K562 (cell line): Measurements from ENCODE around the gene SLC39A7. TPM values are rescaled to one million over a fixed set of nuclear protein-coding genes. Genes with fewer than 3 reads are reported as not detected.

Experiments used
- ADNP ChIP-seq: fragments of 200-800 bp; sonication (Bioruptor generic); IDR thresholded peaks from 2 replicates; pipeline ENCODE4 v1.6.1; 2016; ENCODE audit warnings: missing genetic modification characterization, missing compliant biosample characterization
- DPF2 ChIP-seq: fragments of 450-650 bp; IDR thresholded peaks from 2 replicates; pipeline ENCODE4 v1.6.1; 2016
- EGR1 ChIP-seq: fragments of 450-650 bp; conservative IDR thresholded peaks from 2 replicates; pipeline ENCODE4 v1.6.1; 2017; ENCODE audit warnings: mild to moderate bottlenecking
- ESRRA ChIP-seq: fragments of 450-650 bp; IDR thresholded peaks from 2 replicates; pipeline ENCODE4 v1.6.1; 2014; ENCODE audit warnings: low read depth, mild to moderate bottlenecking, moderate library complexity, borderline replicate concordance
- JUND ChIP-seq, 2 experiments: IDR thresholded peaks; 2 replicates in 1 of 2; 3 replicates in 1 of 2; pipeline ENCODE4 v1.6.1; 2011; ENCODE audit warnings: borderline replicate concordance in 2 of 2, low read depth in 2 of 2, low read length in 2 of 2, improper control_type of control experiment in 1 of 2, missing biosample characterization in 1 of 2, missing genetic modification characterization in 1 of 2, missing genetic modification reagents in 1 of 2
- KAT2B ChIP-seq: IDR thresholded peaks from one replicate; pipeline ENCODE4 v1.6.1; 2012; ENCODE audit warnings: low read depth, mild to moderate bottlenecking, control low read depth, inconsistent platforms, low read length, moderate library complexity
- MAFG ChIP-seq: fragments of 450-650 bp; conservative IDR thresholded peaks from 2 replicates; pipeline ENCODE4 v1.6.1; 2016; ENCODE audit warnings: missing genetic modification characterization, missing compliant biosample characterization
- MAFK ChIP-seq: IDR thresholded peaks from 2 replicates; pipeline ENCODE4 v1.6.1; 2011; ENCODE audit warnings: low read length, improper control_type of control experiment
- NCOR1 ChIP-seq: fragments of 450-650 bp; IDR thresholded peaks from 2 replicates; pipeline ENCODE4 v1.6.1; 2016; ENCODE audit warnings: mild to moderate bottlenecking, moderate library complexity
- NFE2 ChIP-seq: IDR thresholded peaks from 2 replicates; pipeline ENCODE4 v1.6.1; 2014; ENCODE audit warnings: antibody characterized with exemption, low read depth
- STAG1 ChIP-seq: sonication (generic); formaldehyde crosslinking; IDR thresholded peaks from 2 replicates; pipeline ENCODE4 v1.5.0; 2020; ENCODE audit warnings: missing genetic modification reagents, borderline replicate concordance
- STAT5B ChIP-seq: fragments of 250-450 bp; sonication (Bioruptor Pico); IDR thresholded peaks from 2 replicates; pipeline ENCODE4 v1.8.0; 2021; ENCODE audit warnings: mild to moderate bottlenecking, inconsistent platforms
- YBX1 ChIP-seq: fragments of 450-650 bp; IDR thresholded peaks from 2 replicates; pipeline ENCODE4 v1.7.1; 2016; ENCODE audit warnings: mild to moderate bottlenecking
- ZNF146 ChIP-seq: IDR thresholded peaks from one replicate; pipeline ENCODE4 v1.6.1; 2018; ENCODE audit warnings: missing compliant biosample characterization; ENCODE audit not compliant: unreplicated experiment
- ZNF175 ChIP-seq: fragments of 200-800 bp; sonication (Bioruptor generic); IDR thresholded peaks from 2 replicates; pipeline ENCODE4 v1.6.1; 2016; ENCODE audit warnings: low read depth, mild to moderate bottlenecking, missing genetic modification characterization, missing compliant biosample characterization
- ZNF324 ChIP-seq: fragments of 250-450 bp; sonication (Bioruptor Pico); IDR thresholded peaks from 2 replicates; pipeline ENCODE4 v1.4.0; 2020; ENCODE audit warnings: mild to moderate bottlenecking
- ZSCAN32 ChIP-seq: fragments of 450-650 bp; formaldehyde crosslinking; IDR thresholded peaks from 2 replicates; pipeline ENCODE4 v1.4.0; 2020; ENCODE audit warnings: mild to moderate bottlenecking, moderate library complexity
- polyA plus RNA-seq, 8 experiments: library from polyadenylated mRNA; depleted of rRNA in 4 of 8; stranded (reverse) in 5 of 8; unstranded in 3 of 8; fragments of >200 nt; fragmentation: Nextera tagmentation in 2 of 8; fragmentation: Illumina TruSeq in 1 of 8; extraction: Ambion mirVana in 2 of 8; extraction: Trizol in 1 of 8; gene quantifications; 2 replicates each; pipeline versions ENCODE4 v1.2.1 to v1.2.3, GENCODE V29; 2011 to 2014; ENCODE audit warnings: inconsistent platforms in 1 of 8, missing spikeins in 1 of 8
- total RNA-seq, 7 experiments: library from RNA; depleted of rRNA in 6 of 7; stranded (reverse); fragments of >200 nt in 6 of 7; fragmentation: Illumina TruSeq in 2 of 7; extraction: Trizol in 2 of 7; gene quantifications; 2 replicates each; pipeline versions ENCODE4 v1.2.1 to v1.2.3, GENCODE V29; 2011 to 2021; ENCODE audit warnings: low replicate concordance in 1 of 7
- TF ChIP-seq, protein P1 (sequence below): fragments of 450-650 bp; IDR thresholded peaks from 2 replicates; pipeline ENCODE4 v1.6.1; 2016; ENCODE audit warnings: borderline replicate concordance
- TF ChIP-seq, protein P2 (sequence below): sonication (generic); formaldehyde crosslinking; IDR thresholded peaks from 2 replicates; pipeline ENCODE4 v1.9.0; 2022; ENCODE audit warnings: mild to moderate bottlenecking, missing genetic modification reagents
- TF ChIP-seq, protein P3 (sequence below): fragments of 250-450 bp; sonication (Bioruptor Pico); IDR thresholded peaks from 2 replicates; pipeline ENCODE4 v1.4.0; 2020; ENCODE audit warnings: mild to moderate bottlenecking, moderate library complexity, borderline replicate concordance
- TF ChIP-seq, protein P4 (sequence below): fragments of 250-450 bp; sonication (Bioruptor Pico); IDR thresholded peaks from 2 replicates; pipeline ENCODE4 v1.5.1; 2021; ENCODE audit warnings: mild to moderate bottlenecking

Gene SLC39A7
- total and polyA plus RNA-seq, 9 of the 15 experiments (the other 6 are each of a cell fraction or from before 2014, with no cell fraction given): 21.7 to 169 (median 121) TPM

- TF ChIP-seq, protein P1, sequence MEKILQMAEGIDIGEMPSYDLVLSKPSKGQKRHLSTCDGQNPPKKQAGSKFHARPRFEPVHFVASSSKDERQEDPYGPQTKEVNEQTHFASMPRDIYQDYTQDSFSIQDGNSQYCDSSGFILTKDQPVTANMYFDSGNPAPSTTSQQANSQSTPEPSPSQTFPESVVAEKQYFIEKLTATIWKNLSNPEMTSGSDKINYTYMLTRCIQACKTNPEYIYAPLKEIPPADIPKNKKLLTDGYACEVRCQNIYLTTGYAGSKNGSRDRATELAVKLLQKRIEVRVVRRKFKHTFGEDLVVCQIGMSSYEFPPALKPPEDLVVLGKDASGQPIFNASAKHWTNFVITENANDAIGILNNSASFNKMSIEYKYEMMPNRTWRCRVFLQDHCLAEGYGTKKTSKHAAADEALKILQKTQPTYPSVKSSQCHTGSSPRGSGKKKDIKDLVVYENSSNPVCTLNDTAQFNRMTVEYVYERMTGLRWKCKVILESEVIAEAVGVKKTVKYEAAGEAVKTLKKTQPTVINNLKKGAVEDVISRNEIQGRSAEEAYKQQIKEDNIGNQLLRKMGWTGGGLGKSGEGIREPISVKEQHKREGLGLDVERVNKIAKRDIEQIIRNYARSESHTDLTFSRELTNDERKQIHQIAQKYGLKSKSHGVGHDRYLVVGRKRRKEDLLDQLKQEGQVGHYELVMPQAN: peak; percentile 11
- TF ChIP-seq NFE2 (peak; percentile 16; the same call in 1 of the 2 replicates), DPF2 (peak; percentile 55), JUND (IDR thresholded peaks at IDR 0.05; ENCODE audit: borderline replicate concordance, low read depth, low read length) (peak; percentile 29; the same call in 1 of the 2 replicates), JUND (tag; IDR thresholded peaks at IDR 0.05; ENCODE audit: borderline replicate concordance, low read depth, low read length) (no peak; the same call in 2 of the 3 replicates), KAT2B (no peak), ADNP (tag) (no peak), ZNF175 (CRISPR knock-in tag) (peak; percentile 53; the same call in 1 of the 2 replicates), MAFK (no peak), ZNF146 (CRISPR knock-in tag) (no peak), YBX1 (no peak), ZNF324 (CRISPR knock-in tag) (peak; percentile 28; the same call in 1 of the 2 replicates), STAT5B (no peak), EGR1 (peak; percentile 85), ESRRA (peak; percentile 71; the same call in 1 of the 2 replicates), NCOR1 (peak; percentile 80), MAFG (no peak), ZSCAN32 (peak; percentile 73; the same call in 1 of the 2 replicates), STAG1 (CRISPR knock-in tag) (no peak)
- TF ChIP-seq, protein P2, sequence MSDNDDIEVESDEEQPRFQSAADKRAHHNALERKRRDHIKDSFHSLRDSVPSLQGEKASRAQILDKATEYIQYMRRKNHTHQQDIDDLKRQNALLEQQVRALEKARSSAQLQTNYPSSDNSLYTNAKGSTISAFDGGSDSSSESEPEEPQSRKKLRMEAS (CRISPR knock-in tag): peak; percentile 63
- TF ChIP-seq, protein P3, sequence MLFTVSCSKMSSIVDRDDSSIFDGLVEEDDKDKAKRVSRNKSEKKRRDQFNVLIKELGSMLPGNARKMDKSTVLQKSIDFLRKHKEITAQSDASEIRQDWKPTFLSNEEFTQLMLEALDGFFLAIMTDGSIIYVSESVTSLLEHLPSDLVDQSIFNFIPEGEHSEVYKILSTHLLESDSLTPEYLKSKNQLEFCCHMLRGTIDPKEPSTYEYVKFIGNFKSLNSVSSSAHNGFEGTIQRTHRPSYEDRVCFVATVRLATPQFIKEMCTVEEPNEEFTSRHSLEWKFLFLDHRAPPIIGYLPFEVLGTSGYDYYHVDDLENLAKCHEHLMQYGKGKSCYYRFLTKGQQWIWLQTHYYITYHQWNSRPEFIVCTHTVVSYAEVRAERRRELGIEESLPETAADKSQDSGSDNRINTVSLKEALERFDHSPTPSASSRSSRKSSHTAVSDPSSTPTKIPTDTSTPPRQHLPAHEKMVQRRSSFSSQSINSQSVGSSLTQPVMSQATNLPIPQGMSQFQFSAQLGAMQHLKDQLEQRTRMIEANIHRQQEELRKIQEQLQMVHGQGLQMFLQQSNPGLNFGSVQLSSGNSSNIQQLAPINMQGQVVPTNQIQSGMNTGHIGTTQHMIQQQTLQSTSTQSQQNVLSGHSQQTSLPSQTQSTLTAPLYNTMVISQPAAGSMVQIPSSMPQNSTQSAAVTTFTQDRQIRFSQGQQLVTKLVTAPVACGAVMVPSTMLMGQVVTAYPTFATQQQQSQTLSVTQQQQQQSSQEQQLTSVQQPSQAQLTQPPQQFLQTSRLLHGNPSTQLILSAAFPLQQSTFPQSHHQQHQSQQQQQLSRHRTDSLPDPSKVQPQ (CRISPR knock-in tag): peak; percentile 3; the same call in 1 of the 2 replicates
- TF ChIP-seq, protein P4, sequence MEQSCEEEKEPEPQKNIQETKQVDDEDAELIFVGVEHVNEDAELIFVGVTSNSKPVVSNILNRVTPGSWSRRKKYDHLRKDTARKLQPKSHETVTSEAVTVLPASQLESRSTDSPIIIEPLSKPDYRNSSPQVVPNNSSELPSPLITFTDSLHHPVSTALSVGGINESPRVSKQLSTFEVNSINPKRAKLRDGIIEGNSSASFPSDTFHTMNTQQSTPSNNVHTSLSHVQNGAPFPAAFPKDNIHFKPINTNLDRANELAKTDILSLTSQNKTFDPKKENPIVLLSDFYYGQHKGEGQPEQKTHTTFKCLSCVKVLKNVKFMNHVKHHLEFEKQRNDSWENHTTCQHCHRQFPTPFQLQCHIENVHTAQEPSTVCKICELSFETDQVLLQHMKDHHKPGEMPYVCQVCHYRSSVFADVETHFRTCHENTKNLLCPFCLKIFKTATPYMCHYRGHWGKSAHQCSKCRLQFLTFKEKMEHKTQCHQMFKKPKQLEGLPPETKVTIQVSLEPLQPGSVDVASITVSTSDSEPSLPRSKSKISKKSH (CRISPR knock-in tag): no peak
Measured at GRCh38 chr6:33200219-33201146, at the start of gene SLC39A7, which contains the start of gene RXRB (continued).
